Measurements from ENCODE around the gene BICC1. TPM values are rescaled to one million over a fixed set of nuclear protein-coding genes. Genes with fewer than 3 reads are reported as not detected.

BICC1 gene
- total RNA-seq, 1 donor from 2014 or later = 9.3 TPM

DNA sequence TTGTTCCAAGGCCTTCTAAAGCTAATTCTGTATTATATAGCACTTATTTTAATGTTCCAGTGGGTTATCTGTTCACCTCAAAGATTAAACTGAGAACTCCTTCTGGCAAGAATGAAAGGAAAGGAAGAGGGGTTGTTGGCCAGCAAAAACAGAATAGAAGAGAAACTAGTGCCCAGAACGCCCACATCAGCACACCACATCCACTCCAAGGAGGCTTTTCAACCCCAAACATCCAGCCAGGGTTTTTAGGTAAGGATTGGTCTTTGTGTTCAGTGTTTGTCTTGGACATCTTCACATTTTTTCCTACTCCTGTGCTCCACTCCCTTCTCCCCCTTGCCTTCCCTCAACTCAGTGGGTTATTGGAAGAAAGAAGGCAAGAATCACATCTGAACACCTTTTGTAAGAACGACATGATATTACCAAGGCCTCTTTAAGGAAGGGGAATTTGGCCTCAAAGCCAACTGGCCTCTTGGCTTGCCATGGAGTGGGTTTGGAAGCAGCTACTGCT is 55.8 kb downstream of the BICC1 start:
- TF ChIP-seq, protein P1, sequence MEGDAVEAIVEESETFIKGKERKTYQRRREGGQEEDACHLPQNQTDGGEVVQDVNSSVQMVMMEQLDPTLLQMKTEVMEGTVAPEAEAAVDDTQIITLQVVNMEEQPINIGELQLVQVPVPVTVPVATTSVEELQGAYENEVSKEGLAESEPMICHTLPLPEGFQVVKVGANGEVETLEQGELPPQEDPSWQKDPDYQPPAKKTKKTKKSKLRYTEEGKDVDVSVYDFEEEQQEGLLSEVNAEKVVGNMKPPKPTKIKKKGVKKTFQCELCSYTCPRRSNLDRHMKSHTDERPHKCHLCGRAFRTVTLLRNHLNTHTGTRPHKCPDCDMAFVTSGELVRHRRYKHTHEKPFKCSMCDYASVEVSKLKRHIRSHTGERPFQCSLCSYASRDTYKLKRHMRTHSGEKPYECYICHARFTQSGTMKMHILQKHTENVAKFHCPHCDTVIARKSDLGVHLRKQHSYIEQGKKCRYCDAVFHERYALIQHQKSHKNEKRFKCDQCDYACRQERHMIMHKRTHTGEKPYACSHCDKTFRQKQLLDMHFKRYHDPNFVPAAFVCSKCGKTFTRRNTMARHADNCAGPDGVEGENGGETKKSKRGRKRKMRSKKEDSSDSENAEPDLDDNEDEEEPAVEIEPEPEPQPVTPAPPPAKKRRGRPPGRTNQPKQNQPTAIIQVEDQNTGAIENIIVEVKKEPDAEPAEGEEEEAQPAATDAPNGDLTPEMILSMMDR (IDR thresholded peaks at IDR 0.05) = no peak
- peak overlapping the region; percentile 58 to 60 for H3K27ac ChIP-seq

DNA sequence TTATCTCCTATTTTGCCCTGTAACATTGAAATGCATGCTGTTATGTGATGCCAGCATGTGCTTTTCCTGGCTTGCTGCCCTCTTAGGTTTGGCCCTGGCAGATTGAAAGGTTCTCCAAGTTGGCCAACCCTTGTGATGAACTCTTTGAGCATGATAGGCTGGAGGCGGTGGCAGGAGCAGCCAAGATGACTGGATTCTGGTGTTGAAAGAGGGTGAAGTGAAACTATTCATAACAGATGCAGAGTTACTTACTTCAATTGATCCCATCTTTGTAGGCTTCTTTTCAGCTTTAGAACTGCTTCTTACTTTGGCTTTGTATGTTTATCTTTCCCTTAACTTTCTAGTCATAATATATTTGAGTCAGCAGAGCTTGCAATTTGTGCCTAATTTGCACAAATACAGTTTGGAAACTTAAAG is 57.6 kb downstream of the BICC1 start:
- Histone ChIP-seq H3K27me3 (no peaks in the 10 kb centered on the region), H3K27ac (peak overlapping the region; percentile 20 to 28), H3K9me3 (no peaks in the 10 kb centered on the region), H3K36me3 (no peaks in the 10 kb centered on the region), H3K4me1 (peaks cover 0 to 4% of the 10 kb centered on the region in 2 donors), H3K4me3 (no peak overlapping the region)
- intact Hi-C loops (cut with DNase I) = no loop called here
- TF ChIP-seq, protein P1 (IDR thresholded peaks at IDR 0.05) = no peak
- DNase-seq (ENCODE audit: low spot score in 2 of 2) = no peak

More for the DNA sequence above, 55.8 kb downstream of the BICC1 start:
- no peaks in the 10 kb centered on the region for H3K27me3 ChIP-seq
- intact Hi-C loops (cut with DNase I) = no loop called here
- no peak for DNase-seq (ENCODE audit: low spot score in 2 of 2)
- H3K4me3 ChIP-seq = no peak overlapping the region
- no peaks in the 10 kb centered on the region for H3K9me3 ChIP-seq
- H3K4me1 ChIP-seq = peaks cover 0 to 4% of the 10 kb centered on the region in 2 donors
- no peaks in the 10 kb centered on the region for H3K36me3 ChIP-seq

DNA sequence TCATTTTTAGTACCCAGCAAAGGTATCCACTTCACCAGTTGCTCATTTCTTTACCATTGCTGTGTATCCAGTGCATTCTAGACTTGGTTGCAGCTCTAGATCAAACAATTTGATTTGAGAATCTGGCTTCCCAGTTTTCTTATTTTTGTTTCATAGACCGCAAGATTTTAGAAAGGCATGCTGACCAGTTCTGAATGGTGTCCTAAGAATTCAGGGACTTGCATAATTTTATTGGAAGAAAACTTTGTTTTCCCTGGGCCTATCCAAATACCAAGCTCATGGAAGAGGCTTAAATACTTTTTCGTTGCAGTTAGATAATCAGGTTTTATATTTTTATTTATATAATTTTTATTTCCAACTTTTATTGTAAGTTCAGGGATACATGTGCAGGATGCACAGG is 58.3 kb downstream of the BICC1 start:
- peaks cover 0 to 7% of the 10 kb centered on the region in 2 donors for H3K4me1 ChIP-seq
- TF ChIP-seq, protein P1 (IDR thresholded peaks at IDR 0.05) = no peak
- no peak for DNase-seq (ENCODE audit: low spot score in 2 of 2)
- H3K9me3 ChIP-seq = no peaks in the 10 kb centered on the region
- H3K27ac ChIP-seq = peak overlapping the region in 1 of 2 donors; percentile 13
- no peak overlapping the region for H3K4me3 ChIP-seq
- H3K36me3 ChIP-seq = no peaks in the 10 kb centered on the region
- intact Hi-C loops (cut with DNase I) = no loop called here
- H3K27me3 ChIP-seq = no peaks in the 10 kb centered on the region

DNA sequence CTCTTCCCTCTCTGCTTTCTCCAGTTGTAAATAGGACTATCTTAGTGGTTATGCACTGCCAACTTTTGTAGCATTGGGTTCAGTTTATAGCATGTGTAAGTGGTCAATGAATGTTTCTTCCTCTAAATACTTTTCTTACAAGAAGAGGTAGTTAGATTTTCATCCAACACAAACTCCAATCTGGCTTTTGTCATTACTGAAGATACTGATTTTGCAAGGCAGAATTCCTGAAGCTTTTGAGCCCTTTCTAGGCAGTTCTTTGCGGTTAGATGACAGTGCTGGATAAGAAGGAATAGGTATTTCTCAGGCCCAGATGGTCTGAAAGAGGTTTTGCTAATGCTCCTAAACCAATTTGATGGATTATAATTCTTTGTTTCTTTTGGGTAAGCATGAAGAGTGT is 60.5 kb downstream of the BICC1 start:
- Histone ChIP-seq H3K36me3 (no peaks in the 10 kb centered on the region), H3K4me3 (no peak overlapping the region), H3K27ac (peak overlapping the region in 1 of 2 donors; percentile 1), H3K4me1 (peaks cover 0 to 18% of the 10 kb centered on the region in 2 donors), H3K9me3 (no peaks in the 10 kb centered on the region), H3K27me3 (no peaks in the 10 kb centered on the region)
- DNase-seq (ENCODE audit: low spot score in 2 of 2) = no peak
- intact Hi-C loops (cut with DNase I) = no loop called here
- TF ChIP-seq, protein P1 (IDR thresholded peaks at IDR 0.05) = no peak

DNA sequence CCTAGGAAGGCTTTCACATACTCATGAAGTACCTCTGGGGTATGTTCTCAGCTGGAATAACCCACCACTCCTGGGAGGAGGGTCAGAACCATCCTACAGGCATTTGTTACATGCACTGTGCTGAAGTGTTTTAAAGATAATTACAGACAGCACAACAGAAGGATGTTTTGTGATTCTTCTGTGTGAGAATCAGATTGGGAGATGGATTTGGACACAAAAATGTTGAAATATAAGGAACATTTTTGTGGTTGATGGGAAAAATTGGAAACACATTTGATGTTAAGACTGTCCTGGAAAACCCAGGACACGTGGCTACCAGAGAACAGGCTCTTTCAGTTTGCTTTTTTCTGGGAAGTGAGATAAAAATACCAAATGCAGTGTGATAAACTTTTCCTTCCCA is 61.4 kb downstream of the BICC1 start:
- no peak for DNase-seq (ENCODE audit: low spot score in 2 of 2)
- Histone ChIP-seq H3K9me3 (no peaks in the 10 kb centered on the region), H3K4me3 (no peak overlapping the region), H3K4me1 (peaks cover 5 to 26% of the 10 kb centered on the region in 2 donors), H3K27ac (peak overlapping the region in 1 of 2 donors; percentile 1), H3K27me3 (no peaks in the 10 kb centered on the region), H3K36me3 (no peaks in the 10 kb centered on the region)
- intact Hi-C loops (cut with DNase I) = no loop called here
- TF ChIP-seq, protein P1 (IDR thresholded peaks at IDR 0.05) = no peak

DNA sequence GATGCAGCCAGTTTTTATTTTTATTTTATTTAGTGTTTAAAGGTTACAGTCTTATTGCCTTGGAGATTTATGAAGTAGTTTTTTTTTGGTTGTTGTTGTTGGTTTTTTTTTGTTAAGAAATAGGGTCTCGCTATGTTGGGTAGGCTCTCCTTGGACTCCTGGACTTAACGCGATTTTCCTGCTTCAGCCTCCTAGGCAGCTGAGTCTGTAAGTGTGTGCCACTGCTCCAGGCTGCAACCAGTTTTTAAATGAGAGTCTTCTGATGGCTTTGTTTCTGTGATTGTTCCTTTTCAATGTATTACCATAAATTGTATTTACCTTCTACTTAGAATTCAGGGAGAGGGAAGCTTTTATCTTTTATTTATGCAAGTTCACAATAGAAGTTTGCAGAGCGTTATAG is 62.8 kb downstream of the BICC1 start:
- Histone ChIP-seq H3K9me3 (no peaks in the 10 kb centered on the region), H3K4me1 (peaks cover 5 to 37% of the 10 kb centered on the region in 2 donors)
- TF ChIP-seq, protein P1 (IDR thresholded peaks at IDR 0.05) = no peak

More for the DNA sequence above, 62.8 kb downstream of the BICC1 start:
- Histone ChIP-seq H3K36me3 (no peaks in the 10 kb centered on the region), H3K27me3 (no peaks in the 10 kb centered on the region), H3K27ac (no peak overlapping the region), H3K4me3 (no peak overlapping the region)
- DNase-seq (ENCODE audit: low spot score in 2 of 2) = no peak
- intact Hi-C loops (cut with DNase I) = loop anchor here (5.0 kb wide), 1 partner anchor 63 kb away; the partner anchor contains the start of gene BICC1

Data from ascending aorta (tissue), 2 donors.